HG02970 (cell line): Measurements from ENCODE around the gene PDGFB.

Source experiments
- ATAC-seq: cut with Tn5 transposase; IDR thresholded peaks from one replicate; pipeline ENCODE4 v1.9.1; 2021; ENCODE audit warnings: mild to moderate bottlenecking, moderate library complexity, moderate number of reproducible peaks; ENCODE audit not compliant: unreplicated experiment, low FRiP score

The PDGFB gene

GRCh38 chr22:39178206-39179111 is 66.3 kb downstream of the PDGFB start:
- no peak for ATAC-seq

- no peak for ATAC-seq
Measured at GRCh38 chr22:39177791-39178190, 67.0 kb downstream of the PDGFB start.

- no peak for ATAC-seq
Measured at GRCh38 chr22:39177456-39177775, 67.4 kb downstream of the PDGFB start.

GRCh38 chr22:39176714-39177455 is 67.9 kb downstream of the PDGFB start:
- no peak for ATAC-seq

GRCh38 chr22:39176143-39176713 is 68.6 kb downstream of the PDGFB start:
- no peak for ATAC-seq

GRCh38 chr22:39175353-39176142 is 69.2 kb downstream of the PDGFB start:
- no peak for ATAC-seq

GRCh38 chr22:39174498-39175352 is 70.1 kb downstream of the PDGFB start:
- no peak for ATAC-seq

- ATAC-seq = no peak
Measured at GRCh38 chr22:39173787-39174497, 70.8 kb downstream of the PDGFB start.
